GM19438 (cell line): ENCODE results near the gene PAK2.
"Not testable (repeated sequence)": the region's sequence is repeated elsewhere in the genome, so short reads cannot be mapped to it uniquely, and the experiment has no call there.

Experiments used
- ATAC-seq: cut with Tn5 transposase; IDR thresholded peaks from one replicate; pipeline ENCODE4 v1.9.1; 2021; ENCODE audit warnings: low read depth; ENCODE audit not compliant: unreplicated experiment

PAK2 gene

DNA sequence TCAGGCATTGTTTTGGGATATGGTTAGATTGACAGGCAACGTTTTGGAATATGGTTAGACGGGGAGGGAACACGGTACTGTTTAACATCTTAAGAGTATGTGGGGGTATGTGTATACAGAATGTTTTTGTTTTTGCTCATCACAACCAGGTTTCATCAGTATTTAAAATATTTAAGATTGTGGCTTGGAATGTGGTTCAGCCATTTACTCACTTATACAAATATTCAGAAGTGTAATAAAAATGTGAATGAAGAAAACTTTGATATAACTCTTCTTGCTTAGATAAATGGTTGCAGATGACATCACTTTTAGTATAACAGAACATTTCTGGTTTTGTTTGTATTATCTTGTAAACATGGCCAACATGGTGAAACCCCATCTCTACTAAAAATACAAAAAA is 3.9 kb upstream of the PAK2 start:
- ATAC-seq, result no peak

DNA sequence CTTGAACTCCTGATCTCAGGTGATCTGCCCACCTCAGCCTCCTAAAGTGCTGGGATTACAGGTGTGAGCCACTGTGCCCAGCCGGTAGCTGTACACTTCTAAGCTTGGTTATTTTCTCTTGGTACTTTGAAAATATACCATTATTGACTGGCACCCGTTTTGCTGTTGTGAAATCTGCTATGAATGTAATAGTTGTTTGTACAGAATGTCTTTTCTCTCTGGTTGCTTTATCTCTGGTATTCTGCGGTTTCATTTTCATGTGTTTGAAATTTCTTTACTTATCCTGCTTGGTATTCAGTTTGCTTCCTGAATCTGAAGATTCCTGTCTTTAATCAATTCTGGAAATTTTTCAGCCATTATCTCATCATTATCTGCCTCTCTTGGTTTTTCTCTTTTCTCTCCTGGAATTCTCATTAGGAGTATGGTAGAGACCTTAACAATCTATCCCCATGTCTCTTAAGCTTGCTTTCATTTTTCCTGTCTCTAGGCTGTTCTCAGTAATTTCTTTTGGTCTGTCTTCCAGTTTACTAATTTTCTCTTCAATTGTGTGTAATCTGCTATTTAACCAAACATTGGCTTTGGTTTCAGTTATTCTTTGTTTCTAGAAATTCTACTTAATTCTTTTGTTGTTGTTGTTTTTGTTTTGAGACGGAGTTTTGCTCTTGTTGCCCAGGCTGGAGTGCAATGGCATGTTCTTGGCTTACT is 2.8 kb upstream of the PAK2 start:
- no peak for ATAC-seq

DNA sequence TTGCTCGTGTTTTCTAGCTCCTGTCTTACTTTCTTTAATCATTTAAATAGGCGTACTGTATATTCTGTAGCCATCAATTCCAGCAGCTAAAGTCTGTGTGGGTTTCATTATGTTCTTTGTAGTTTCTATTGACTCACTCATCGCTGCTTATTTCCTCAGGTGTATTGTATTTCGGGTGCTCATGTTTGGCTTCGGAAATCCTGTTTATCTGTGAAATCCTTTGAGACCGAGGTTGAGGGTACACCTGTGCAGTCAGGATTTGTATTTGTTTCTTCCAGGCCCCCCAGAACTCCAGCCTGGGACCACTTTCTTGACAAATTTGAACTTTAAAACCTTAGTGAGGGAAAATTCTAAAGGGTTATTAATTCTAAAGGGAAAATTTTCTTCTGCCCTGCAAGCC is 2.0 kb upstream of the PAK2 start:
- ATAC-seq, result no peak

- peak; percentile 11 for ATAC-seq
These were observed 1.0 kb downstream of the PAK2 start for GRCh38 chr3:196740481-196741248.

GRCh38 chr3:196741249-196741889 is 1.7 kb downstream of the PAK2 start:
- no peak for ATAC-seq

- not testable (repeated sequence) for ATAC-seq
These were observed 3.9 kb downstream of the PAK2 start for GRCh38 chr3:196743569-196743968.

DNA sequence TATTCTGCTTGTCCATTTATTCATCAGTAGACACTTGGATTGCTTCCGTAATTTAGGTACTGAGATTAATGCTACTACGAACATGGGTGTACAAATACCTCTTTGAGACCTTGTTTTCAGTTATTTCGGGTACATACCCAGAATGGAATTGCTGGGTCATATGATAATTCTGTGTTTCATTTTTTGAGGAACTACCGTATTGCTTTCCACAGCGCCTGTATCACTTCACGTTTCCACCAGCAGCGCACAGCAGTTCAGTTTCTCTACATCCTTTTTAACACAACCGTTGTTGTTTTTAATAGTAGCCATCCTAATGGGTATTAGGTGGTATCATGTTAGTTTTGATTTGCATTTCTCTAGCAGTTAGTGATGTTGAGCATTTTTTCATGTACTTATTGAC is 9.5 kb downstream of the PAK2 start:
- ATAC-seq, result peak; percentile 70

DNA sequence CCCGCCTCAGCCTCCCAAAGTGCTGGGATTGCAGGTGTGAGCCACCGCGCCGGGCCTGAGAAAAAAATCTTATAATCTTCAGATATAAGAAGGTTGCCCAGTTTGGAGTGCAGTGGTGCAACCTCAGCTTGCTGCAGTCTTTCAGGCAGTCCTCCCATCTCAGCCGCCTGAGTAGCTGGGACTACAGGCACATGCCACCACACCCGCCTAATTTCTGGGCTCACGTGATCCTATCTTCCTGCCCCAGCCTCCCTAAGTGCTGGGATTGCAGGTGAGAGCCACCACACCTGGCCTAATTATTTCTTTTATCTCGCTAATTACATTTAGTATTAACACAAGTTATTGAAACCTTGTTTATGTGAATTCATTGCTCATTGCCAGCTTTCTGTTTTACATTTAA is 13.5 kb downstream of the PAK2 start:
- ATAC-seq, result no peak

- ATAC-seq, result no peak
These were observed 14.7 kb downstream of the PAK2 start for GRCh38 chr3:196754091-196754981.

- ATAC-seq, result no peak
These were observed 17.1 kb downstream of the PAK2 start for GRCh38 chr3:196756732-196757131.

DNA sequence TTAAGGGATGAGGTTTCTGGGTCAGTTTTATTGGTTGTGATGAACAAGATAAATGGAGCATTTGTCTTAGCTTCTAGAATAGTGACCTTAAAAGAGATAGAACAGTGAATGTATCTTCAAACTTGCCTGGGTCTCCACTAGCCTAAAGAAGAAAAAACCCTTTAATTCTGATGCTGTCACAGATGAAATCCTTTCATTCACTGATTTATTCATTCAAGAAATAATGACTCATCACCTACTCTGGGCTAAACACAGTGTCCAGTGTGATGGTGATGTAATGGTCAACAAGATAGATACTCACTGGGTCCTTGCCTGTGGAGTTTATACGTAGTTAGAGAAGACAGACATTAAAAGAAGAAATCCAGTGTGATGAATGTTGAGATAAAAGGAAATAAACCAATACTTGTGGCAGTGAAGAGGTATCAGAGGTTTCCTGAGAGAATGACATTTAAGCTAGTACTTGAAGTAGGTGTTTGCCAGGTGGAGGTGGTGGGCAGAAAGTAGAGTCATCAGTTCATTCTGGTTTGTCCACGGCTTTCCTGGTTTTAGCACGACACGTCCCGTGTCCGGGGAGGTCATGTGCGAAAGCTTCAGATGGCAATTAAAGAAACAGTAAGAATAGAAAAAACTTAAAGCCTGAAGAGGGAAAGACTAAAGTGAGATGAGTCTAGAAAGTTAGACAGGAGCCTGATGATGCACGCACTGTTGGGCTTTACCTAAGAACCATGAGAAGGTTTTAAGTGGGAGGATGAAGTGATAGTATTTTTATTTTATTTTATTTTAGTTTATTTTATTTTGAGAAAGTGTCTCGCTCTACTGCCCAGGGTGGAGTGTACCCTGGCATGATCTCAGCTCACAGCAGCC is 18.5 kb downstream of the PAK2 start:
- ATAC-seq, result no peak

DNA sequence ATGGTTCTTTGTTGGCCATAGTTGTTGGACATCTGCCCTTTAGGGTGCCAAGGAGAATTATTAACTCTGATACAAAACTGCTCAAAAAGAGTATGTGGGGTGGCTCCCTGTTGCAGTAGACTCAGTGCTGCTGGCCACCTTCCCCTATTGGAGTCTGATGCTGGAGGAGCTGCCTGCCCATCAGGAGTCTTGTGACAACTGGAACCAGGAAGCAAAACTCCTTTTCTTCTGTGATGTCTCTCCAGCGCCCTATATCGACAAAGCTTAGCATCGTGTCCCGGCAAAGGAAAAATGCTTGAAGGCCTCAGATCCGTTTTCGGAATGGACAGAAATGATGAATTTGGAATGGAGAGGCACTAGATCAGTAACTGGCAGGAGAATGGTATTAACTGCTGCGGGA is 23.5 kb downstream of the PAK2 start:
- ATAC-seq, result no peak

DNA sequence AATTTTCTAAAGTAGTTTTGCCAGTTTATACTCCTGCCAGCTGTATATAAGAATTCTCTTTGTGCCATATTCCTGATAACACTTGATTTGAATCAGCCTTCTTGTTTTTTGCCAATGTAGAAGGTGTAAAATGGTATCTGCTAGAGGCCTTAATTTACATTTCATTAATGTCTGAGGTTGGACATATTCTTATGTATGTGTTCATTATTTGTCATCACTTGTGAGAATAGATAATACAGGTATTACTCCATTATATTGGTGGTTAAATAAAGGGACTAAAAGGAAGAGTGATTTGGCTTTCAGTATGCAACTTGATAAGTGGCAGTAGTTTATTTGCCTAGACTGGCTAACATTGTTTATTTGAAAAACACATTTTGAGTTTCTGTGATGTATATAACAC is 25.8 kb downstream of the PAK2 start:
- no peak for ATAC-seq

DNA sequence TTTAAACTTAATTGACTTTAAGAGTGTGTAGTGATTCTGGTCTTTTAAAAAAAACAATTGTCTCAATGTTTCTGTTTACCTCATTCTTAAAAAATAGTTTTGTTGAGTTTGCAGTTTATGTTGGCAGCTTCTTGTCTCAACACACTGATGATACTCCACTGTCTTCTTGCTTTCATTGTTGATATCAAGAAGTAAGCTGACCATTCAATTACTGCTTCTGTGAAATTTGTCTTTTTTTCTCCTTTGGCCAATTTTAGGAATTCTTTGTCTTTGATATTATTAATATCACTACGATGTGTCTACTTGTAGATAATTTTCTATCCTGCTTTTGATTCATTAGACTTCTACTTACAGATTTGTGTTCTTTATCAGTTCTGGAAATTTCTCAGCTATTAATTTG is 31.4 kb downstream of the PAK2 start:
- ATAC-seq, result no peak

GRCh38 chr3:196772102-196772501 is 32.4 kb downstream of the PAK2 start:
- no peak for ATAC-seq

DNA sequence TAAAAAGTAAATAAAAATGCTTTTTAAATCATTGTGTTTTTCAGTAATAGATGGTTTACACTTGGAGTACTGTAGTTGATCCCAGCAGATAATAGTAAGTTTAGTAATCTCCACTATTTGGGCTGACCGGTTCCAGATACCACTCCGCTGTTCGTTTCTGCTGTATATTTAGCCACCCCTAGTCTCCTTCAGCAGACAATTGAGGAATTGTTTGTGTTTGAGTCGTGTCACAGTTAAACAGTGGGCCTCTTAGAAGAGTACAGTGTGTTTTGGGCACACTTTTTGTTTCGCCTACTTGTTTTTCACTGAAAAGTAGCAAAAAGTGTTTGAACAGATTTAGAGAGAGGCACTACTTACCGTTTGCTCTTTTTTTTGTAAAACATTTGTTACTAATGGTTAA is 33.2 kb downstream of the PAK2 start:
- ATAC-seq, result no peak

GRCh38 chr3:196774191-196774820 is 34.6 kb downstream of the PAK2 start:
- ATAC-seq, result no peak

- ATAC-seq, result no peak
These were observed 35.3 kb downstream of the PAK2 start for GRCh38 chr3:196774848-196775422.

- ATAC-seq, result no peak
These were observed 36.3 kb downstream of the PAK2 start for GRCh38 chr3:196775938-196776337.
